Smooth muscle cell (in vitro differentiated cells): ENCODE measurements around the gene ZFYVE26. TPM values are rescaled to one million over a fixed set of nuclear protein-coding genes. Genes with fewer than 3 reads are reported as not detected.

Experiments
- DNase-seq: peaks from one replicate; lab custom pipeline; 2025; ENCODE audit not compliant: unreplicated experiment; lab: John Stamatoyannopoulos, UW
- H2AFZ ChIP-seq: fragments of 200-600 bp; sonication (generic); 2 replicates; pipeline ENCODE4 v1.6.0; 2016; ENCODE audit warnings: antibody characterized with exemption, low read depth, mild to moderate bottlenecking
- H3F3A ChIP-seq: fragments of 200-600 bp; sonication (generic); 2 replicates; pipeline ENCODE4 v1.6.0; 2017; ENCODE audit warnings: antibody characterized with exemption, low read depth
- H3K27ac ChIP-seq: fragments of 200-600 bp; sonication (generic); 2 replicates; pipeline ENCODE4 v1.5.1; 2016; ENCODE audit warnings: low read depth, mild to moderate bottlenecking
- H3K27me3 ChIP-seq: fragments of 200-600 bp; sonication (generic); 2 replicates; pipeline ENCODE4 v1.6.1; 2016; ENCODE audit warnings: low read depth, mild to moderate bottlenecking
- H3K36me3 ChIP-seq: fragments of 200-600 bp; sonication (generic); 2 replicates; pipeline ENCODE4 v1.5.1; 2016; ENCODE audit warnings: low read depth
- H3K4me1 ChIP-seq: fragments of 200-600 bp; sonication (generic); 2 replicates; pipeline ENCODE4 v1.5.1; 2016; ENCODE audit warnings: low read depth
- H3K4me2 ChIP-seq: fragments of 200-600 bp; sonication (generic); 2 replicates; pipeline ENCODE4 v1.6.0; 2016; ENCODE audit warnings: mild to moderate bottlenecking
- H3K4me3 ChIP-seq: fragments of 200-600 bp; sonication (generic); 2 replicates; pipeline ENCODE4 v1.5.1; 2016; ENCODE audit warnings: mild to moderate bottlenecking
- H3K79me2 ChIP-seq: fragments of 200-600 bp; sonication (generic); 2 replicates; pipeline ENCODE4 v1.6.0; 2016; ENCODE audit warnings: low read depth, mild to moderate bottlenecking
- H3K9ac ChIP-seq: fragments of 200-600 bp; sonication (generic); 2 replicates; pipeline ENCODE4 v1.6.0; 2016; ENCODE audit warnings: low read depth
- H3K9me3 ChIP-seq: fragments of 200-600 bp; sonication (generic); replicated peaks from 2 replicates; pipeline ENCODE4 v1.5.1; 2016; ENCODE audit warnings: low read depth
- H4K20me1 ChIP-seq: fragments of 200-600 bp; sonication (generic); 2 replicates; pipeline ENCODE4 v1.6.0; 2016; ENCODE audit warnings: low read depth
- WGBS: methylation state at CpG from one replicate; pipeline ENCODE4 v1.1.7; 2016; ENCODE audit warnings: low lambda C conversion rate; 5-methylcytosine and 5-hydroxymethylcytosine counted together
- polyA plus RNA-seq: library from polyadenylated mRNA; unstranded; fragments of >200 nt; fragmentation: Nextera tagmentation; extraction: Ambion mirVana; gene quantifications from 2 replicates; pipeline ENCODE4 v1.2.1, GENCODE V29; 2016
- small RNA-seq: library from RNA; depleted of rRNA; stranded (forward); fragments of <200 nt; gene quantifications from one replicate; pipeline ENCODE3, GENCODE V24; 2014
- total RNA-seq: library from RNA; depleted of rRNA; stranded (reverse); fragments of >200 nt; gene quantifications from 2 replicates; pipeline ENCODE4 v1.2.3, GENCODE V29; 2014
- TF ChIP-seq, protein P1 (sequence below): fragments of 200-600 bp; sonication (generic); IDR thresholded peaks from 2 replicates; pipeline ENCODE4 v1.5.1; 2017; ENCODE audit warnings: borderline replicate concordance, mild to moderate bottlenecking, antibody characterized with exemption; ENCODE audit not compliant: insufficient read depth, poor library complexity, severe bottlenecking

The ZFYVE26 gene
- total and polyA plus RNA-seq, 2 experiments from 2014 or later: 4.5 to 42.7 TPM

- no peaks in the 10 kb centered on the region for H3K27me3 ChIP-seq
- no peak overlapping the region for H2AFZ ChIP-seq
- H3K4me2 ChIP-seq: no peak overlapping the region
- WGBS: 100% methylated on average over 1 of the region's 1 CpG
- no peak overlapping the region for H3K27ac ChIP-seq
- peaks cover 14% of the 10 kb centered on the region for H3F3A ChIP-seq
- H3K9me3 ChIP-seq: no peaks in the 10 kb centered on the region
- H3K36me3 ChIP-seq: no peaks in the 10 kb centered on the region
- peaks cover 14% of the 10 kb centered on the region for H3K79me2 ChIP-seq
- no peak overlapping the region for H3K9ac ChIP-seq
- peaks cover 11% of the 10 kb centered on the region for H4K20me1 ChIP-seq
- DNase-seq: no peak
- H3K4me3 ChIP-seq: no peak overlapping the region
- peaks cover 13% of the 10 kb centered on the region for H3K4me1 ChIP-seq
- TF ChIP-seq, protein P1, sequence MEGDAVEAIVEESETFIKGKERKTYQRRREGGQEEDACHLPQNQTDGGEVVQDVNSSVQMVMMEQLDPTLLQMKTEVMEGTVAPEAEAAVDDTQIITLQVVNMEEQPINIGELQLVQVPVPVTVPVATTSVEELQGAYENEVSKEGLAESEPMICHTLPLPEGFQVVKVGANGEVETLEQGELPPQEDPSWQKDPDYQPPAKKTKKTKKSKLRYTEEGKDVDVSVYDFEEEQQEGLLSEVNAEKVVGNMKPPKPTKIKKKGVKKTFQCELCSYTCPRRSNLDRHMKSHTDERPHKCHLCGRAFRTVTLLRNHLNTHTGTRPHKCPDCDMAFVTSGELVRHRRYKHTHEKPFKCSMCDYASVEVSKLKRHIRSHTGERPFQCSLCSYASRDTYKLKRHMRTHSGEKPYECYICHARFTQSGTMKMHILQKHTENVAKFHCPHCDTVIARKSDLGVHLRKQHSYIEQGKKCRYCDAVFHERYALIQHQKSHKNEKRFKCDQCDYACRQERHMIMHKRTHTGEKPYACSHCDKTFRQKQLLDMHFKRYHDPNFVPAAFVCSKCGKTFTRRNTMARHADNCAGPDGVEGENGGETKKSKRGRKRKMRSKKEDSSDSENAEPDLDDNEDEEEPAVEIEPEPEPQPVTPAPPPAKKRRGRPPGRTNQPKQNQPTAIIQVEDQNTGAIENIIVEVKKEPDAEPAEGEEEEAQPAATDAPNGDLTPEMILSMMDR: no peak
Observed at GRCh38 chr14:67698179-67698578, 118.2 kb downstream of the ZFYVE26 start.

DNA sequence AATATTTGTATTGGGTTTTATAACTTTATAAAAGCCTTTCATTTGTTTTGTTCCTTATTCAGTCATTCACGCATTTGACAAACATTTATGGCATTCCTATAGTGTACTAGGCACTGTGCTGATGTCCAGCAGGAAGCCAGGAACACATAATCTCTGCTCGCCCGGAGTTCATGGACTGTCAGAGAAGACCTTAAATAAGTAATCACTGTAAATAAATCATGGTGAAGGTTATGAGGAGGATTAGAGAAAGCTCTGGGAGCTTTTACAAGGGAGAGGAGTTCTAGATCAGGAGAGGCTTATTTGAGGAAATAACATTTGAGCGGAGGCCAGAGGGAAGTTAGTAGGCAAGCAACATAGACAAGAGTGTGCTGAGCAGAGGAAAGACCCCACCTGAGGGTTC lies 119.4 kb downstream of the ZFYVE26 start:
- peak overlapping the region; percentile 12 for H3K4me2 ChIP-seq
- H3K9ac ChIP-seq: no peak overlapping the region
- peak overlapping the region; percentile 50 for H3K27ac ChIP-seq
- no peaks in the 10 kb centered on the region for H3K9me3 ChIP-seq
- H3K4me1 ChIP-seq: peaks cover 21% of the 10 kb centered on the region
- peaks cover 22% of the 10 kb centered on the region for H4K20me1 ChIP-seq
- H3K36me3 ChIP-seq: no peaks in the 10 kb centered on the region
- H3K79me2 ChIP-seq: peaks cover 26% of the 10 kb centered on the region
- no peak overlapping the region for H3K4me3 ChIP-seq
- peak overlapping the region; percentile 60 for H2AFZ ChIP-seq
- TF ChIP-seq, protein P1: no peak
- 45% methylated on average over 4 of the region's 4 CpGs for WGBS
- DNase-seq: no peak
- no peaks in the 10 kb centered on the region for H3K27me3 ChIP-seq
- peaks cover 14% of the 10 kb centered on the region for H3F3A ChIP-seq

Small RNA genes within 50 kb of the gene (small RNA-seq; reads per million reads assigned to genes)
- gene AL049779.3: not detected
- not detected for gene RN7SL369P

Other genes with a start within 250 kb of the ZFYVE26 start
- 15.5 and 35.8 TPM in 2 replicates for gene PIGH, start 216.3 kb downstream of the ZFYVE26 start, total RNA-seq
- gene PIGH, start 216.3 kb downstream of the ZFYVE26 start, polyA plus RNA-seq: 20.6 and 23.7 TPM in 2 replicates
- gene ARG2, start 196.7 kb downstream of the ZFYVE26 start, total RNA-seq: 11.3 and 13.4 TPM in 2 replicates
- 11.7 and 18.5 TPM in 2 replicates for gene ARG2, start 196.7 kb downstream of the ZFYVE26 start, polyA plus RNA-seq
- gene VTI1B, start 142.0 kb downstream of the ZFYVE26 start, total RNA-seq: 32.9 and 33.0 TPM in 2 replicates
- gene VTI1B, start 142.0 kb downstream of the ZFYVE26 start, polyA plus RNA-seq: 106 and 113 TPM in 2 replicates
- gene RDH11, start 120.8 kb downstream of the ZFYVE26 start, total RNA-seq: 104 and 121 TPM in 2 replicates
- 106 and 116 TPM in 2 replicates for gene RDH11, start 120.8 kb downstream of the ZFYVE26 start, polyA plus RNA-seq
- 0.09 and 1.9 TPM in 2 replicates for gene RDH12, start 114.7 kb downstream of the ZFYVE26 start, total RNA-seq
- gene RDH12, start 114.7 kb downstream of the ZFYVE26 start, polyA plus RNA-seq: 0.30 TPM in 1 of 2 replicates, not detected in the other
- 5.3 and 13.4 TPM in 2 replicates for gene RAD51B, start 3.2 kb upstream of the ZFYVE26 start, total RNA-seq
- gene RAD51B, start 3.2 kb upstream of the ZFYVE26 start, polyA plus RNA-seq: 4.6 and 5.9 TPM in 2 replicates